ENCODE measurements around the gene SLC7A5. TPM values are rescaled to one million over a fixed set of nuclear protein-coding genes. Genes with fewer than 3 reads are reported as not detected.

SLC7A5 gene
- total and polyA plus RNA-seq, 2 of the 13 experiments (the other 11 are each of a cell fraction or from before 2014, with no cell fraction given) = 79.6 to 155 TPM

GRCh38 chr16:87845807-87846619 is 23.3 kb downstream of the SLC7A5 start (continued):
- TF ChIP-seq GRHL1 (CRISPR knock-in tag; conservative IDR thresholded peaks at IDR 0.05) (no peak), TAF1 (CRISPR knock-in tag; IDR thresholded peaks at IDR 0.05) (no peak), PRMT3 (CRISPR knock-in tag; IDR thresholded peaks at IDR 0.05; ENCODE audit: borderline replicate concordance, low read depth) (0 out of 2 replicates have a peak, but pooled peaks have one; percentile 26), NAIF1 (CRISPR knock-in tag; IDR thresholded peaks at IDR 0.05; ENCODE audit: borderline replicate concordance) (no peak), ZSCAN25 (CRISPR knock-in tag; IDR thresholded peaks at IDR 0.05) (no peak), EEA1 (CRISPR knock-in tag; IDR thresholded peaks at IDR 0.05; ENCODE audit: borderline replicate concordance) (0 out of 2 replicates have a peak, but pooled peaks have one; percentile 43), ZNF451 (CRISPR knock-in tag; IDR thresholded peaks at IDR 0.05) (0 out of 2 replicates have a peak, but pooled peaks have one; percentile 57), MBNL3 (CRISPR knock-in tag; conservative IDR thresholded peaks at IDR 0.05) (no peak), ZNF382 (CRISPR knock-in tag; IDR thresholded peaks at IDR 0.05; ENCODE audit: borderline replicate concordance) (no peak), WIZ (CRISPR knock-in tag; IDR thresholded peaks at IDR 0.05) (no peak), CEBPZ (IDR thresholded peaks at IDR 0.05; ENCODE audit: low read length) (no peak), PTBP1 (IDR thresholded peaks at IDR 0.05; ENCODE audit: low read depth, low read length, poor library complexity, severe bottlenecking) (no peak)
- TF ChIP-seq, protein P1, sequence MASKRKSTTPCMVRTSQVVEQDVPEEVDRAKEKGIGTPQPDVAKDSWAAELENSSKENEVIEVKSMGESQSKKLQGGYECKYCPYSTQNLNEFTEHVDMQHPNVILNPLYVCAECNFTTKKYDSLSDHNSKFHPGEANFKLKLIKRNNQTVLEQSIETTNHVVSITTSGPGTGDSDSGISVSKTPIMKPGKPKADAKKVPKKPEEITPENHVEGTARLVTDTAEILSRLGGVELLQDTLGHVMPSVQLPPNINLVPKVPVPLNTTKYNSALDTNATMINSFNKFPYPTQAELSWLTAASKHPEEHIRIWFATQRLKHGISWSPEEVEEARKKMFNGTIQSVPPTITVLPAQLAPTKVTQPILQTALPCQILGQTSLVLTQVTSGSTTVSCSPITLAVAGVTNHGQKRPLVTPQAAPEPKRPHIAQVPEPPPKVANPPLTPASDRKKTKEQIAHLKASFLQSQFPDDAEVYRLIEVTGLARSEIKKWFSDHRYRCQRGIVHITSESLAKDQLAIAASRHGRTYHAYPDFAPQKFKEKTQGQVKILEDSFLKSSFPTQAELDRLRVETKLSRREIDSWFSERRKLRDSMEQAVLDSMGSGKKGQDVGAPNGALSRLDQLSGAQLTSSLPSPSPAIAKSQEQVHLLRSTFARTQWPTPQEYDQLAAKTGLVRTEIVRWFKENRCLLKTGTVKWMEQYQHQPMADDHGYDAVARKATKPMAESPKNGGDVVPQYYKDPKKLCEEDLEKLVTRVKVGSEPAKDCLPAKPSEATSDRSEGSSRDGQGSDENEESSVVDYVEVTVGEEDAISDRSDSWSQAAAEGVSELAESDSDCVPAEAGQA (IDR thresholded peaks at IDR 0.05; ENCODE audit: low read depth) = no peak
- TF ChIP-seq, protein P1 (CRISPR knock-in tag; IDR thresholded peaks at IDR 0.05; ENCODE audit: borderline replicate concordance) = no peak
- TF ChIP-seq, protein P2, sequence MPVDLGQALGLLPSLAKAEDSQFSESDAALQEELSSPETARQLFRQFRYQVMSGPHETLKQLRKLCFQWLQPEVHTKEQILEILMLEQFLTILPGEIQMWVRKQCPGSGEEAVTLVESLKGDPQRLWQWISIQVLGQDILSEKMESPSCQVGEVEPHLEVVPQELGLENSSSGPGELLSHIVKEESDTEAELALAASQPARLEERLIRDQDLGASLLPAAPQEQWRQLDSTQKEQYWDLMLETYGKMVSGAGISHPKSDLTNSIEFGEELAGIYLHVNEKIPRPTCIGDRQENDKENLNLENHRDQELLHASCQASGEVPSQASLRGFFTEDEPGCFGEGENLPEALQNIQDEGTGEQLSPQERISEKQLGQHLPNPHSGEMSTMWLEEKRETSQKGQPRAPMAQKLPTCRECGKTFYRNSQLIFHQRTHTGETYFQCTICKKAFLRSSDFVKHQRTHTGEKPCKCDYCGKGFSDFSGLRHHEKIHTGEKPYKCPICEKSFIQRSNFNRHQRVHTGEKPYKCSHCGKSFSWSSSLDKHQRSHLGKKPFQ (CRISPR knock-in tag; IDR thresholded peaks at IDR 0.05; ENCODE audit: insufficient replicate concordance) = no peak
